GM21723 (cell line): ENCODE results near the gene ADAMTS1.
"Not testable (repeated sequence)": the region's sequence is repeated elsewhere in the genome, so short reads cannot be mapped to it uniquely, and the experiment has no call there.

ENCODE experiments used
- ATAC-seq: cut with Tn5 transposase; IDR thresholded peaks from one replicate; pipeline ENCODE4 v1.9.1; 2021; ENCODE audit warnings: mild to moderate bottlenecking, moderate library complexity; ENCODE audit not compliant: unreplicated experiment

ADAMTS1 gene

DNA sequence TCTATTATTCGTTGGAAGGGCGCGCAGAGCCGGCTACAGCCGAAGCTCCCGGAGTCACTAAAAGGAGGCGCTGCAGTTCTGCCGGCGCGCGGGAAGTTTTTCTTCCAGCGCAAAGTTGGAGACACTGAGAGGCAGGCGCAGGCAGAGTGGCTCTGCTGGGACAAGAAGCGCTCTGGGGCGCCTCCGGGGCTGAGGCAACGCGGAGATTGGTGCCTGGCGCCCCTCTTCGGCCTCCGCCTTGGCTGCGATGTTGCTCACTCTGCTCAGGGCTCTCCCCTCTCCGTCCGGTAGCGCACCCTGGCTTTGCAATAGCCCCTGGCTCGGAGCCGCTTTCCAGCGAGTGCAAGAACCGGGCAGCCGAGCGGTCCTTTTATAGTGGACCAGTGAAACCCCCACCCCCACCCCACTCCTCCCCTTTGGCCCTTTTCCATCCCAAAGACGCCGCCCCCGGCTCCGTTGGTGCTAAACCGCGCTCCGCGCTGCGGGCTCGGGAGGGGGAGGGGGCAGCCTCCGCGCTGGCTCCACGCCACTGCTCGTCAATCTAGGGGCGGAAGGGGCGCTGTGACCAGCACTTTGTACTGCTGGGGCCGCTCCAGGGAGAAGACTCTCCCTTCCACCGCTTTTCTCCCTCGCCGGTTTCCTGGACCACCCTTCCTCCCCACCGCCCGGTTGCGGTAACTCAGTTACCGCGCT, at the start of gene ADAMTS1:
Gene ADAMTS1 (minus strand): TSS at position 344 of the 693 bp plus-strand sequence. CDS start 455 bp downstream, outside the sequence.
- no peak for ATAC-seq

DNA sequence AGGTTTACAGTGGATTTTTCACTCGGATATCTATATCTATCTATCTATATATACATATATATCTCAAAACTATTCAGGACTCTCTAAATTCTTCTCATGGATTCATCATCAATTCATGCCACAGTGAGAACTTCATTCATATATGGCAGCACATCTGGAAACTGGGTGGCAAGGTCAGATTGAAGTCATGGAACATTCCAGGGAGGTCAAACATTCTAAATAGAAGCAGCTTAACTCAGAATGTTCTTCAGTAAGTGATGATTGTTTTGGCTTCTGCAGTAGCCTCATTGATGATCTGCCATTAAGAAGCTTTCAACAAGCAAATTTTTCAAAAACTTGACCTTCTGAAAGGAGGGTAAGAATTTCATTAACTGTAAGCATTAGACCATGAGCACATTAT, 46.9 kb upstream of the ADAMTS1 start:
- ATAC-seq: no peak

DNA sequence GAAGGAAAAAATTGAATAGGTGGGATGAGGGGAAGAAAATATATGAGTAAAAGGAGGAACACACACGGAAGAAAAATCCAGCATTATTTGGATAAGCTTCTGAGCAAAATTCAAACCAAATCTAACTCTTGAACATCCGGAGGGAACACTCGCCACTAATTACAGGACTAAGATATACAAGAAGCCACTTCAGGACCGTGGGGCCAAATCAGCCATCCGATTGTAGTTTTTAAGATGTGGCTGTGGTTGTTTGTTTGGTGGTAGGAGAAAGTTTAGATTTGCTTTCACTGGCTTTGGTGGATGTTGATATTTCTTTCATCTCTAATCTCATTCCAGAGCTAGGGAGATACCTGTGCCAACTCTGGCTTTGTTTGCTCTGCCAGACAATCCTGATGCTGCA, 43.7 kb upstream of the ADAMTS1 start:
- no peak for ATAC-seq

DNA sequence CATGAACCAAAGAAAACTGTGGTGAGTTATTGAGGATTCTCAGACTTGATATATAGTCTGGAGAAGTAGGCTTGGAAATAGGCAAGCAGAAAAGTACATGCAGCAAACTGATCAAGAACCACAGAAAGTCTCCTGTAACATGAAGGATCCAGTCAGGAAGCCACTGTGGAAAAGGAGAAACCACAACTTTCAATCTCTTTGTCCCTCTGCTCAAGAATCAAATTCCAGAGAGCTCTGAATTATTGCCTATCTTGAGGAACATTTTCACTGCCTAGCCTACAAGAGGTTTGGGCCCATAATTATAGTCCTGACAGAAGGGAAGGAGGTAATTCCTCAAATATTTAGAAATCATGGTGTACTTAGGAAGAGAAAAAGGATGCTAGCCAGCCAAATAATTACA, 43.0 kb upstream of the ADAMTS1 start:
- ATAC-seq: no peak

DNA sequence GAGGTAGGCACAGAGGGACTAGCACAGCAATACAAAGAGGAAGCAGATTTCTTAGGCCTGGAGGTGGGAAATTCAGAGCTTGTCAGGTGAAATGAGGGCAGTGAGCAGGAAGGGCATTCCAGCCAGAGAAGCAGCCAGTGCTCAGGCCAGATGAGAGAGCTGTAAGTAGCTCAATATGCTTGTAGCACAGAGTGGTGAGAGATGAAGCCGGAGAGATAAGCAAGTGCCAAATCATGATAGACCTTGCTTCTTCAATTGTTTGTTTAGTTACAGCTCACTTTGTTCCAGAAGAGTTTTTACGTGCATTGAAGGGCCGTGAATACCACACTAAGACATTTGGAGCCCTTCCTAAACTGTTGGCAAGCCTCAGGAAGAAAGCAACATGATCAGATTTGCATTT, 42.0 kb upstream of the ADAMTS1 start:
- no peak for ATAC-seq

DNA sequence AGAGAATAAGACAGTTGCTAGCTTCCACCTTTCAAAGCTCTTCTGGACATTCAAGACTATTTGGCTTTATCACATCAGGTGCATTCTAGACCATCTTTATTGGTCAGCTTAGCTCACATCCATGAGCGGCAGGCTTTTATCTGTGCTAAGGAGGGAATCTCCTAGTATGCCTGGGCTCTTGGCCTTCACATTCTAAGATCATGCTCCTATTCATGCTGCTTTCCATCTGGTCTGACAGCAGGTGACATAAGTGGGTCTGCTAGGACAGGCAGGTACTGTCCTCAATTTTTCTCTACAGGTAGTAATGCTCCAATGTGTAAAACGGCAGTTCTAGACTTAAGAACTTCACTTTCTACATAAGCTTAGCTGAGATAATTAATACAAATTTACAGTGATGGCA, 39.2 kb upstream of the ADAMTS1 start:
- no peak for ATAC-seq

DNA sequence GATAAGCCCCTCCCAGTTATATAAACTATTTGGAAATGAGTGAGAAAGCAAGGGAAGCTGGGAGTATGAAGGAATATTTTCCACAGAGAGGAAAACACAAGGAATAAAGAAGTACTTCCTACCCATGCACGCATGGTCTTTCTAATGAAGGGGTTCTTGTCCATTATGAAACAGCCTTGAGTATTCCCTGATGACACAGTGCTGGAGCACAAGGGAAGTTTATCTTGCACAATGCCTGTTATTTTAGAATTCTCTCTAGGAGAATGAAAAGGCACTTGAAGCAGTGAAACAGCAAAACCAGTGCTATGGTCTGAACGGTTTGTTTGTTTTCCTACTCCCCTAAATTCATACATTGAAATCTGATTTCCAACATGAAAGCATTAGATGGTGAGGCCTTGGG, 38.6 kb upstream of the ADAMTS1 start:
- no peak for ATAC-seq

DNA sequence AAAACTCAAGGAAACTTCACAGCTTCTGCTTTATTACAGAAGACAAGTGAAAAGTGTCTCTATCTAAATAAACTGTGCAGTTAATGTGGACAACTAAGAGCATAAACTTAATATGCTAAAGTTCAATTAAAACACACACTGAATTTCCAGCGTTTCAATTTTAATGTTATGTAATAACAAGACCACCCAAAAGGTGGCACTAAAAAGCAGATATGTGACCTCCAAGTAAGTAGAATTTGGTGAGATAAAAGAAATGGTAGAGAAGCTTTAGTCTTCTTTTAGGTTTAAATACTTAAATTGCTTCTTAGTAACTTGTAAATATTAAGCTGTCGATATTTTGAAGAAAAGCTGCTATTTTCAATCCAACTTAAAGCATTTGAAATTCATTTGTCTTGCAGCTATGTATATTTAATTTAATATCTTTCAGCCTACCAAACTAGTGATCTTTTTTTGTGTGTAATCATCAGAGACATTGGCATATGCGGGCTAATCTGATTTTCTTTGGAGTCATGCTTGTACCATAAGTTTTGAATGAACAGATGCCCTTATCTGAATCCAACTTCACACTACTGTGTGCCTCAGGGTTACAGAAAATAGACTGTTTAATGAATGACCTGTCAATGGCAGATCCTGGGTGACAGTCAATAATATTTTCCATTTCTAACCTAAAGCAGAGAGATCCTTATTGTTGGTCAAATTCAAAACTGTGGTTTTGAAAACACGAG, 36.5 kb upstream of the ADAMTS1 start:
- ATAC-seq: no peak

DNA sequence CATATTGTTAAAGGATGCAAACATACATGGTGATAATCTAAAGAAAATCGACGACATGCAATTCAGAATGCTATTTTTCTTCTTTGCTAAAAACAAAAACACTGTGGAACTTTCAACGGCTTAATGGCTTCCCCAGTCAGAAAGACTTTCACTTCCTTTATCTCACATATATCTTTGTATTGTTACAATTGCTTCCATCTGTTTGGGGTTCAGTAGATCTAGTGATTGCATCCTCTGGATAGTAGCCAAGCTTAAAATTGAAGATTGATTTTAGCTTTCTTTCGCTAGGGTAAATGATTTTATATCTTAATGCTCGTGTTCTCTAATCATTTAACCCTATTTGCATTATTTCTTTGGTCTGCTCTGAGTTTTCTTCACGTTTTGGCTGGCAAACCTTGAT, 31.8 kb upstream of the ADAMTS1 start:
- ATAC-seq: no peak

DNA sequence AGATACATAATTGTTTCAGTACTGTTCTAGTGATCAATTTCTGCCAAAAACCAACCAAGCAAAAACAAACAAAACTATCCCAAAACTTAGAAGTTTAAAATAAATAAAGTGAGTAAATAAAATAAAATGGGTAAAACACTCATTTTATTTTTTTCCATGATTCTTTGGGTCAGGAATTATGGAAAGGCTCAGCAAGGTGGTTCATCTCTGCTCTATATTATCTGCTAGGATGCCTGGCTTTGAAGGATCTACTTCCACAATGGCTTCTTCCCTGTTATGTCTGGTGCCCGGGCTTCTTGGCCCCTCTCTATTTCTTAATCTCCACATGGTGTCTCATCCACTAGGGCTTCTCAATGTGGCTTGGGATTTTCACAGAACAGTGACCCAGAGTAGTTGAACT, 29.1 kb upstream of the ADAMTS1 start:
- no peak for ATAC-seq

DNA sequence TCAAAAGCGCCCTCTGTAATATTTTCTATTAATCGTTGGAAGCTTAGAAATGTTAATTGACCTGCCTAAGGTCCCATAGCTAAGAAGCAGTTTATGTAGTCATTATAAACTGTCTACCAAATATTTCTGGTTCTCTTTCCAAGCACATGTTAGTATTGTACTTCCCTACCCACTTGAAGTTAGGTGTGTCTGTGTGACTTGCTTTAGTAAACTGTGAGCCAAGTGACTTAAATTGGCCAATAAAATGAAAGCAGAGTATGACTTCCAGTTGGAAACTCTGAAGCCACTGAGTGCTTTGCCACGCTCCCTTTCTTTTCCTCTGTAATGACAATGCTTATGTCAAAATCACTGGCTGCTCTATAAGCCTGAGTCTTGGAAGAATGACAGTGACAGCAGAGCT, 20.6 kb upstream of the ADAMTS1 start:
- no peak for ATAC-seq

DNA sequence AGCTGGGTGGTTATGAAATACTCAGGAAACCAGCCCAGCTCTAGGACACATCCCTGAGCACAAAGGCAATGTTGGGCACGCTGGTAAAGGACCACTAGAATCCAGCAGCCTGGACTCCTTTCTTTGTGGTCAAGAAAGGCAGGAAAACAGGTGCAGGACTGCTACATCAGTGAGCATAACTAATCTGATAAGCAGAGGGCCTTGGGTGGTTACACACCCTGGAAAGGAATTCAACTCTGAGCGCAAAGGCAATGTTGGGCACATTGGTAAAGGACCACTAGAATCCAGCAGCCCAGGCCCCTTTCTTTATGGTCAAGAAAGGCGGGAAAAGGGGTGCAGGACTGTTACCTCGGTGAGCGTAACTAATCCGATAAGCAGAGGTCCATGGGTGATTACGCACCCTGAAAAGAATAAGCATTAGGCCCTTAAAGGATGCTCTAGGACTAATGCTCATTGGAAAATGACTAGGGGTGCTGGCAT, 11.7 kb upstream of the ADAMTS1 start:
- ATAC-seq: not testable (repeated sequence)

DNA sequence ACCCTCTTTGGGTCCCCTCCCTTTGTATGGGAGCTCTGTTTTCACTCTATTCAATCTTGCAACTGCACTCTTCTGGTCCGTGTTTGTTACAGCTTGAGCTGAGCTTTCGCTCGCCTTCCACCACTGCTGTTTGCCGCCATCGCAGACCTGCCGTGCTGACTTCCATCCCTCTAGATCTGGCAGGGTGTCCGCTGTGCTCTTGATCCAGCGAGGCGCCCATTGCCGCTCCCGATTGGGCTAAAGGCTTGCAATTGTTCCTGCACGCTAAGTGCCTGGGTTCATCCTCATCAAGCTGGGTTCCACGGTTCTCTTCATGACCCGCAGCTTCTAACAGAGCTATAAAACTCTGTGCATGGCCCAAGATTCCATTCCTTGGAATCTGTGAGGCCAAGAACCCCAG, 9.5 kb upstream of the ADAMTS1 start:
- ATAC-seq: not testable (repeated sequence)

DNA sequence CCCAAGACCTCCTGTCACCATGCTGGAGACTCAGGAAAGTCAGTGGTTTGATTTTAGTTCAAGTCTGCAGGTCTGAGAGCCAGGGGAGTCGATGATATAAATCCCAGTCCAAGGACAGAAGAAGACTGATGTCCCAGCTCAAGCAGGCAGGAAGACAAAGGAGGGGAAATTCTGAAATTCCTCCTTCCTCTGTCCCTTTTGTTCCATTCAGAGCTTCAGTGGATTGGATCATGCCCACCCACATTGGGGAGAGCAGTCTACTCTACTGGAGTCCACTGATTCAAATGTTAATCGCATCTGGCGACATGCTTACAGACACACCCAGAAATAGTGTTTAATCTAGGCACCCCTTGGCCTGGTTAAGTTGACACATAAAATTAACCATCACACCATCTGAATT, 7.2 kb upstream of the ADAMTS1 start:
- no peak for ATAC-seq

DNA sequence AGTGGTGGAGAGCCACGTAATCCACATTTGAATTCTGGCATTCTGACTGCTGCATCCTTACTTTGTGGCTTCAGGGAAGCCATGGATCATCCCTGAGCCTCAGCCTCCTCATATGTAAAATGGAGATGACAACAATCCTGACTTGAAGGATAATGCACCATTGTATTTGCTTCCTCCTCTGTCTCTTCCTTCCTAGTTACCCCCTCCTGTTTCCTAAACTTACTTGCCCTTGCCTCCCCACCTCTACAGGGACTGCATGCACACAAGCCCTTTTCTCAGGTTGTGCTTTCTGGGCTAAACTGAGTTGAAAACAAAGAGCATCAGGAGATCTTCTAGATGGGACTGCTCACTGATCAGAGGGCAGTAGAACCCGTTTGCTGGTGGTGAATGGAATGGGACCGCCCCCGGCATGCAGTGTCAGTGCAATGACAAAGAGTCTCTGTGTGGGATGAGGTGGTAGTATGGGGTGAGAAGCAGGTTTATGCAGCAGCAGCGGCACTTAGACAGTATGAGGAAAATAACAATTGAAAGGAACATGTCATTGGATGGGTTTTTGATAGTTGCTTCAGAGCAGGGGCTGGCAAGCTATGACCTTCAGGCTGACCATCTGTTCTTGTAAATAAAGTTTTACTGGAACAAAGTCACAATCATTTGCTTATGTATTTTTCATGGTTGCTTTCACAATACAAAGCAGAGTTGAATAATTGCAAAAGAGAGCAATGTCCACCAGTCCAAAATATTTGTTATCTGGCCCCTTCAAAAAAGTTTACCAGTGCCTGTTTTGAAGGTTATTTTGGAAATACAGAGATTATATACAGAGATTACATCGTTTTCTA, 6.1 kb upstream of the ADAMTS1 start:
- no peak for ATAC-seq

DNA sequence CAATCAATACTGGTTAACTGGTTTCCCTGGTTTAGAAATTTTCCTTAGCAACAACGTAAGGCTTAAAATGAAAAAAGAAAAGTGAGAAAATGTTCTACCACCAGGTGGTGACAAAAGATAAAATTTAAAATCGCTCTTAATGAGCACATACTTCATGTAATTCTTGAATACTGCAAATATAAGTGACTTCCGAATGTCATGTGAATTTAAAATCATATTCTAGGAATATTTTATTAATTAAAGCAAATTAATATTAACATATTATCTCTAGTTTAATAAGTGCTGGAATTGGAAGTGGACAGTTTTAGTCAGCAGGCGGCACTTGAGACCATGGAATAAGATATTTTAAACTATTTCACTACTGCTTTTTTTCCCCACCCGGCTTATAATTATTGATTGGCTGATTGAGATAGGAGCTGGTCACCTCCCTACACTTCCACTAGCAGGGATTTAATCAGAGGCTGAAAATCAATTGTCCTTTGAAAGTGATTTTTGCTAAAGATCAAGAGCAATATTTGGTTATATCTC, 5.0 kb upstream of the ADAMTS1 start:
- peak; percentile 53 for ATAC-seq

DNA sequence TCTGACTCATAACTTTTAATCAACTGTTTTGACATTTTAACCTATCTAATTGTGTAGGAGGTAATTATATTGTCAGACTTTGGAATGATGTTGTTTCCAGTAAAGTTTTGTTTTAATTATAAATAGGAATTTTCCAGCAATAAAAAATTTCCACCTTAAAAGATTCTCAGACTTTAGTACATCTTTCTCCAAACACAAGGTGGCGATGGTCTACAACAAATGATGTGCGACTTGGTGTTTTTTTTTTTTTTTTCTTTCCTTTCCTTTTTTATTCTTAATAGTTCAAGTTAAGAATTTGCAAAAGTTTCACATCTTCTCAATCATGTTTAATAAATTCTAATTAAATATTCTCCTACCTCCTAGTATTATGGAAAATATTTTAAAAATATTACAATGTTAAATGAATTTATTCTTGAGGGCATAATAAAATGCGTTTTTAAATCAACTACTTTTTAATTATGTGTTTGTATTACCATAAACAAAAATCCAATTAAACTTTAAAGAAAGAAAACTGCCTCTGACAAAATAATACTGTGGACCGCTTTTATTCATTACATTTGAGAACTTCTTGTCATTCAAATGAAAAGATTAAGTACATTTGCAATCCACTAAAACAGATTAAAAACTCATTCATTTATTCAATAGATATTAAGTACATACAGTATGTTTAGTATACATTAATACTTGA, 4.4 kb upstream of the ADAMTS1 start:
- no peak for ATAC-seq

DNA sequence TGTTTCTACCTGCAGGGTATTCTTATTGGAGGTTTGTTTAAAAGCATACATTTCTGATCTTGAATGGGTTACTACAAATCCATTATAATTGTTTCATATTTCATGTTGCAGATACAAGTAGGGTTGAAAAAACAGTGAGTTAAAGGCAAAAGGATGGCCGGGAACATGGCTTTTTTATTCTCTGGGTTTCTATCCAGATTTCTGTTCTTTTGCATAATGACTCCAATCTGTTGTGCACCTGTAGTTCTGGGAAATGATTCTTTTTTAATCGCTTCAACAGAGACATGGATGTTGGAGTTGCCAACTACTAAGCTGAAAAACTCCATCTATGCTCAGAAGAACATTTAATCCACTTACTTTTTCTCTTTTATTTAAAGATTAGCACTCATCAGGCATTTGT, 2.7 kb upstream of the ADAMTS1 start:
- no peak for ATAC-seq

DNA sequence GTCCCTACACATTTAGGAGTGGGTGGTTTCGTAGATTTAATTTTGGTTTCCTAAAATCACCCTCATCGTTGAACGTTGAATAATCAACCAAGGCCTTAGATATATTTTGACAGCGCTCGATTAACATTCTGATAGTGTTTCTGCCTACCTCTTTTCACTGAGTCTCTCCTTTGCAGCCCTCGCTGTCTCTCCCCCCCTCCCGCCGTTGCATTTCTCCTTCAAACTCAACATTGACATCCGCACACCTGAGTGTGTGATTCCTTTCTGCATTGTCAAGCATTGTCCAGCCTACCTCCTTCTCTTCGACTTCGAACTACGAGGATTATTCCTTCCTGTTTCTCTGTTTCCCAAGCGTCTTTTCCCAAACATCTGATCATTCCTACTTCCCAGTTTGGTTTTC, 1.8 kb upstream of the ADAMTS1 start:
- no peak for ATAC-seq

DNA sequence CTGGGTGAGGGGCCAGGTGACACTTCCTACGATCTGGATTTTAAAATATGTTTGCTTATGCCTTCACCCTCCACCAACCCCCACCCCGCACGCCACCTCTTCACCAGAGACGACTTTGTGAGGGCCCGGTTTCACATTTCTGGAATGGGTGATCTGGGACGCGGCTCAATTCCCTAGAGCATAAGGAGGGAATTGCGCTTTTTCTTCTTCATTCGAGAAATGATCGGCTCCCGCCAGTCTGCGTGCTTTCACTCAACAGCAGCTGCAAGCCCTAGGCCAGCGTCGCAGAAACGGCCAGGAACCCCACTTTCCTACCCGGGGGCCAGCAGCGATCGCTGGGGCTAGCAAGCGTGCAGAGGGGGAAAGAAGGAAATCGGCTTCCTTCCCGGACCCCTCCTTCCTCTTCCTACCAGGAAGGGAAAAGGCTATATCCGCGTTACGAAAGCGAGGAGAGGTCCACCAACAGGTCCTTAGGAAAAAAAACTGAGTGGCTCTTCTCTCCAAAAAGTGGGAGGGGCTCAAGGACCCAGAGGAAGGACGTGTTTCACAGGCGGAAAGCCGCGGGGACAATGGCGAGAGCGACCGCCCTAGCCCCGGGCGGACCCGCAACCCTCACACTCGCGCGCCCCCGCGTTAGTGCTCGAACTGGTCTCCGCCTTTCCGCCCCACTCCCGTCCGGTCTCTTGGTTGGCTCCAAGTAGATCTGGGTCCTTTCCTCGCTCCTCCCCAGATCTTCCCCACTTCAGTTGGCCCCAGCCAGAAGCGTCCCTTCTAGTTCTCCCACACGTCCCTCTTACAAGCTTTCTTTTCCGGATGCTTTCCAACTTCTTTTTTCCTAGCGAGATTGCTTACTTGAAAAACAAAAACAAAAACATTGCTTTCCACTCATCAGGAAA, 1.1 kb upstream of the ADAMTS1 start:
- no peak for ATAC-seq
